SK-N-SH (cell line): ENCODE results near the gene TRUB2. TPM values are rescaled to one million over a fixed set of nuclear protein-coding genes. Genes with fewer than 3 reads are reported as not detected.

Experiments used
- CTCF ChIA-PET: fragments of 300-600, 350-600 bp; formaldehyde crosslinking; extraction: SDS; loops from one replicate; lab custom pipeline; 2021; lab: Yijun Ruan, JAX
- POLR2A ChIA-PET: fragments of 350-600 bp; sonication (Branson Sonifier 250); formaldehyde crosslinking; extraction: SDS; loops from one replicate; lab custom pipeline; 2020; ENCODE audit warnings: antibody characterized with exemption, inconsistent platforms; lab: Yijun Ruan, JAX
- DNase-seq: peaks from one replicate; pipeline ENCODE4 v3.0.0; 2012
- H2AFZ ChIP-seq: fragments of 200-600 bp; sonication (generic); 2 replicates; pipeline ENCODE4 v1.8.1; 2016; ENCODE audit warnings: antibody characterized with exemption, mild to moderate bottlenecking, low read depth
- H3F3A ChIP-seq: fragments of 200-600 bp; sonication (generic); replicated peaks from 2 replicates; pipeline ENCODE3; 2016; ENCODE audit warnings: antibody characterized with exemption, mild to moderate bottlenecking; ENCODE audit not compliant: insufficient read depth
- H3K27ac ChIP-seq, 2 experiments: fragments of 200-500 bp in 1 of 2; fragments of 200-600 bp in 1 of 2; sonication (Bioruptor generic) in 1 of 2; sonication (generic), shearing (Covaris generic) in 1 of 2; 2 replicates each; pipeline versions ENCODE4 v1.5.1 to v1.6.1; 2014 to 2016; ENCODE audit warnings: low read depth in 2 of 2, inconsistent platforms in 1 of 2, low read length in 1 of 2, mild to moderate bottlenecking in 1 of 2, mixed read lengths in 1 of 2
- H3K27me3 ChIP-seq: fragments of 200-600 bp; sonication (generic), shearing (Covaris generic); 2 replicates; pipeline ENCODE4 v1.6.1; 2016; ENCODE audit warnings: mixed run types; ENCODE audit not compliant: insufficient read depth
- H3K36me3 ChIP-seq, 2 experiments: fragments of 200-500 bp in 1 of 2; fragments of 200-600 bp in 1 of 2; sonication (Bioruptor generic) in 1 of 2; sonication (generic) in 1 of 2; replicated peaks in 1 of 2; 2 replicates each; pipeline versions ENCODE3 to v1.5.1; 2014 to 2016; ENCODE audit warnings: low read length in 1 of 2, mild to moderate bottlenecking in 1 of 2; ENCODE audit not compliant: insufficient read depth in 2 of 2, control insufficient read depth in 1 of 2
- H3K4me1 ChIP-seq, 2 experiments: fragments of 200-500 bp in 1 of 2; fragments of 200-600 bp in 1 of 2; sonication (Bioruptor generic) in 1 of 2; sonication (generic), shearing (Covaris generic) in 1 of 2; 2 replicates each; pipeline versions ENCODE4 v1.5.1 to v1.6.1; 2014 to 2016; ENCODE audit warnings: low read depth in 1 of 2, low read length in 1 of 2, mixed run types in 1 of 2; ENCODE audit not compliant: insufficient read depth in 2 of 2, control insufficient read depth in 1 of 2
- H3K4me2 ChIP-seq: fragments of 200-600 bp; sonication (generic), shearing (Covaris generic); 2 replicates; pipeline ENCODE4 v1.6.1; 2017; ENCODE audit warnings: mixed run types
- H3K4me3 ChIP-seq, 2 experiments: fragments of 200-500 bp in 1 of 2; fragments of 200-600 bp in 1 of 2; sonication (Bioruptor generic) in 1 of 2; sonication (generic), shearing (Covaris generic) in 1 of 2; 2 replicates each; pipeline versions ENCODE4 v1.5.1 to v1.8.1; 2014 to 2016; ENCODE audit warnings: low read depth in 2 of 2, inconsistent platforms in 1 of 2, low read length in 1 of 2, mild to moderate bottlenecking in 1 of 2, mixed read lengths in 1 of 2, moderate library complexity in 1 of 2
- H3K79me2 ChIP-seq: fragments of 200-600 bp; sonication (generic); 2 replicates; pipeline ENCODE4 v1.8.1; 2017; ENCODE audit warnings: mild to moderate bottlenecking; ENCODE audit not compliant: insufficient read depth
- H3K9ac ChIP-seq: fragments of 200-600 bp; sonication (generic); 2 replicates; pipeline ENCODE4 v1.6.1; 2017; ENCODE audit warnings: mixed run types
- H3K9me2 ChIP-seq: fragments of 200-600 bp; sonication (generic); 2 replicates; pipeline ENCODE4 v1.6.1; 2017; ENCODE audit warnings: mixed run types
- H3K9me3 ChIP-seq: fragments of 200-600 bp; sonication (generic); 2 replicates; pipeline ENCODE4 v1.6.1; 2017; ENCODE audit warnings: mixed run types, mild to moderate bottlenecking, moderate library complexity
- H4K20me1 ChIP-seq: fragments of 200-600 bp; sonication (generic); 2 replicates; pipeline ENCODE4 v1.6.1; 2017; ENCODE audit warnings: mild to moderate bottlenecking, mixed run types; ENCODE audit not compliant: insufficient read depth
- CHD2 ChIP-seq: fragments of 150-350 bp; IDR thresholded peaks from 2 replicates; pipeline ENCODE4 v1.6.1; 2018; ENCODE audit warnings: low read length; ENCODE audit not compliant: partially characterized antibody
- CTCF ChIP-seq: fragments of 200-600 bp; sonication (generic); IDR thresholded peaks from 2 replicates; pipeline ENCODE4 v1.6.1; 2017; ENCODE audit warnings: antibody characterized with exemption, mild to moderate bottlenecking, moderate library complexity
- EZH2phosphoT487 ChIP-seq: fragments of 200-600 bp; sonication (generic); IDR thresholded peaks from 2 replicates; pipeline ENCODE4 v1.6.1; 2017; ENCODE audit warnings: low read depth, mixed run types, mild to moderate bottlenecking, antibody characterized with exemption, moderate library complexity, borderline replicate concordance
- FOXJ3 ChIP-seq: sonication (generic); formaldehyde crosslinking; IDR thresholded peaks from 2 replicates; pipeline ENCODE4 v1.5.1; 2020; ENCODE audit warnings: mild to moderate bottlenecking, missing genetic modification reagents
- GABPA ChIP-seq: IDR thresholded peaks from 2 replicates; pipeline ENCODE4 v1.4.0; 2012; ENCODE audit warnings: low read depth, mild to moderate bottlenecking
- IRF3 ChIP-seq: fragments of 150-350 bp; IDR thresholded peaks from 2 replicates; pipeline ENCODE4 v1.6.1; 2016; ENCODE audit warnings: mild to moderate bottlenecking, low read depth, low read length
- MEF2A ChIP-seq: IDR thresholded peaks from 2 replicates; pipeline ENCODE4 v1.4.0; 2012; ENCODE audit warnings: low read depth, borderline replicate concordance
- NRF1 ChIP-seq: IDR thresholded peaks from 2 replicates; pipeline ENCODE4 v1.6.1; 2012; ENCODE audit warnings: low read depth, mild to moderate bottlenecking, low read length
- POLR2AphosphoS5 ChIP-seq: IDR thresholded peaks from 2 replicates; pipeline ENCODE4 v1.6.1; 2012; ENCODE audit warnings: low read depth, low read length
- RCOR1 ChIP-seq: fragments of 150-350 bp; IDR thresholded peaks from 2 replicates; pipeline ENCODE4 v1.6.1; 2017; ENCODE audit warnings: antibody characterized with exemption, low read length
- RXRA ChIP-seq: IDR thresholded peaks from 2 replicates; pipeline ENCODE4 v1.4.0; 2012; ENCODE audit warnings: low read depth, mild to moderate bottlenecking, borderline replicate concordance
- SIN3A ChIP-seq: IDR thresholded peaks from 2 replicates; pipeline ENCODE4 v1.6.1; 2012; ENCODE audit warnings: low read depth, mild to moderate bottlenecking, low read length, moderate library complexity, borderline replicate concordance
- SMC3 ChIP-seq: IDR thresholded peaks from 2 replicates; pipeline ENCODE4 v1.6.1; 2012; ENCODE audit warnings: low read depth, low read length, improper control_type of control experiment
- TAF1 ChIP-seq: IDR thresholded peaks from 2 replicates; pipeline ENCODE4 v1.6.1; 2012; ENCODE audit warnings: low read depth, mild to moderate bottlenecking, low read length, moderate library complexity, borderline replicate concordance
- TCF12 ChIP-seq: IDR thresholded peaks from 2 replicates; pipeline ENCODE4 v1.4.0; 2012
- YY1 ChIP-seq: IDR thresholded peaks from 2 replicates; pipeline ENCODE4 v1.4.0; 2012; ENCODE audit warnings: low read depth, mild to moderate bottlenecking
- ZBTB33 ChIP-seq: IDR thresholded peaks from 2 replicates; pipeline ENCODE4 v1.4.0; 2012; ENCODE audit warnings: low read depth, borderline replicate concordance
- WGBS: methylation state at CpG from one replicate; pipeline ENCODE4 v1.1.6; 2017; ENCODE audit warnings: low lambda C conversion rate; 5-methylcytosine and 5-hydroxymethylcytosine counted together
- polyA plus RNA-seq, 3 experiments: library from polyadenylated mRNA; depleted of rRNA; stranded (reverse); fragments of >200 nt; gene quantifications; 2 replicates each; pipeline ENCODE4 v1.2.3, GENCODE V29; 2012

The TRUB2 gene
- polyA plus RNA-seq, 1 of the 3 experiments (the other 2 are of a cell fraction): 18.8 TPM

- Histone ChIP-seq H3K9me2 (no peaks in the 10 kb centered on the region), H3K9me3 (no peaks in the 10 kb centered on the region), H2AFZ (no peak overlapping the region), H3K9ac (no peak overlapping the region), H3F3A (no peaks in the 10 kb centered on the region)
- 83% methylated on average over 2 of the region's 2 CpGs for WGBS
- ChIA-PET CTCF (interaction anchor here (0.5 to 9.4 kb wide), 10 partner anchors 33 to 141 kb away, joined by 3 to 80 read pairs (median 4); no protein-coding TSS in a partner anchor), POLR2A (interaction anchor here (0.6 to 1.8 kb wide), 2 partner anchors 7 to 226 kb away, joined by 3 to 4 read pairs; no protein-coding TSS in a partner anchor)
- DNase-seq: no peak
- TF ChIP-seq CHD2 (no peak), GABPA (no peak), MEF2A (no peak), RXRA (no peak), ZBTB33 (no peak), TCF12 (no peak), SIN3A (no peak), TAF1 (no peak)
- TF ChIP-seq, all 33 proteins: peak for 0
- Histone ChIP-seq H3K36me3 (no peaks in the 10 kb centered on the region), H3K27ac (no peak overlapping the region), H3K27me3 (no peaks in the 10 kb centered on the region), H3K4me1 (peaks cover 5 to 8% of the 10 kb centered on the region in 2 experiments; a peak in 2 of 4 replicates), H4K20me1 (no peaks in the 10 kb centered on the region), H3K4me2 (no peak overlapping the region), H3K79me2 (no peaks in the 10 kb centered on the region), H3K4me3 (no peak overlapping the region)
Measured at GRCh38 chr9:128297221-128297773, 24.9 kb downstream of the TRUB2 start.

GRCh38 chr9:128296340-128297220 is 25.7 kb downstream of the TRUB2 start:
- Histone ChIP-seq H3F3A (no peaks in the 10 kb centered on the region), H3K9me3 (no peaks in the 10 kb centered on the region), H3K27ac (no peak overlapping the region), H3K4me3 (no peak overlapping the region), H3K79me2 (no peaks in the 10 kb centered on the region), H3K4me2 (no peak overlapping the region), H2AFZ (no peak overlapping the region), H4K20me1 (no peaks in the 10 kb centered on the region), H3K27me3 (no peaks in the 10 kb centered on the region), H3K9me2 (no peaks in the 10 kb centered on the region), H3K9ac (no peak overlapping the region), H3K36me3 (no peaks in the 10 kb centered on the region), H3K4me1 (peaks cover 5 to 8% of the 10 kb centered on the region in 2 experiments; a peak in 2 of 4 replicates)
- WGBS: 87% methylated on average over 16 of the region's 16 CpGs
- POLR2A ChIA-PET: interaction anchor here (0.6 to 1.8 kb wide), 2 partner anchors 8 to 227 kb away, joined by 3 to 4 read pairs; no protein-coding TSS in a partner anchor
- CTCF ChIA-PET: interaction anchor here (0.5 to 9.4 kb wide), 23 partner anchors 8 to 142 kb away, joined by 3 to 80 read pairs (median 4); partner anchors contain the start of gene CERCAM
- DNase-seq: no peak
- no peak for TF ChIP-seq RCOR1
- TF ChIP-seq MEF2A: no peak
- TF ChIP-seq SMC3: no peak
- no peak for TF ChIP-seq POLR2AphosphoS5
- no peak for TF ChIP-seq IRF3
- no peak for TF ChIP-seq ZBTB33
- TF ChIP-seq FOXJ3 (CRISPR knock-in tag): no peak
- no peak for TF ChIP-seq EZH2phosphoT487
- TF ChIP-seq GABPA: no peak
- no peak for TF ChIP-seq CTCF
- TF ChIP-seq NRF1: no peak
- no peak for TF ChIP-seq YY1
